Liver (tissue), 9 donors: ENCODE results near the gene NTMT1. TPM values are rescaled to one million over a fixed set of nuclear protein-coding genes. Genes with fewer than 3 reads are reported as not detected.

Source experiments
- DNase-seq: peaks from one replicate; pipeline ENCODE4 v3.0.0-alpha.2; 2017; ENCODE audit warnings: low spot score
- H3K27ac ChIP-seq, 2 donors: one replicate each; pipeline ENCODE4 v1.7.0; 2013; ENCODE audit warnings: inconsistent platforms in 2 of 2, low read length in 2 of 2, control low read depth in 1 of 2, low read depth in 1 of 2, mild to moderate bottlenecking in 1 of 2
- H3K27me3 ChIP-seq, 4 donors: one replicate each; pipeline versions ENCODE4 v1.6.1 to v1.7.0; 2013; ENCODE audit warnings: low read length in 3 of 4, inconsistent platforms in 1 of 4, mild to moderate bottlenecking in 1 of 4, moderate library complexity in 1 of 4; ENCODE audit not compliant: control insufficient read depth in 4 of 4, insufficient read depth in 4 of 4
- H3K36me3 ChIP-seq, 4 donors: one replicate each; pipeline versions ENCODE4 v1.6.1 to v1.7.0; 2013; ENCODE audit warnings: low read length in 3 of 4, mild to moderate bottlenecking in 3 of 4, low read depth in 1 of 4, moderate library complexity in 1 of 4; ENCODE audit not compliant: control insufficient read depth in 4 of 4, insufficient read depth in 3 of 4
- H3K4me1 ChIP-seq, 4 donors: one replicate each; pipeline versions ENCODE4 v1.6.1 to v1.7.0; 2013; ENCODE audit warnings: low read length in 3 of 4, mild to moderate bottlenecking in 3 of 4, moderate library complexity in 1 of 4; ENCODE audit not compliant: control insufficient read depth in 4 of 4, insufficient read depth in 4 of 4
- H3K4me3 ChIP-seq, 3 donors: one replicate each; pipeline versions ENCODE4 v1.6.1 to v1.7.0; 2013; ENCODE audit warnings: low read length in 3 of 3, control low read depth in 1 of 3, low read depth in 1 of 3, mild to moderate bottlenecking in 1 of 3
- H3K9ac ChIP-seq, 2 donors: one replicate each; pipeline ENCODE4 v1.7.0; 2013; ENCODE audit warnings: low read length in 2 of 2, mild to moderate bottlenecking in 2 of 2, moderate library complexity in 2 of 2, control low read depth in 1 of 2, low read depth in 1 of 2
- H3K9me3 ChIP-seq, 4 donors: one replicate each; pipeline versions ENCODE4 v1.6.1 to v1.7.0; 2013; ENCODE audit warnings: low read length in 3 of 4; ENCODE audit not compliant: control insufficient read depth in 4 of 4
- ATF3 ChIP-seq: IDR thresholded peaks from 2 replicates; pipeline ENCODE4 v1.6.1; 2016; ENCODE audit warnings: antibody characterized with exemption
- CTCF ChIP-seq: fragments of 150-350 bp; IDR thresholded peaks from 2 replicates; pipeline ENCODE4 v1.5.1; 2017; ENCODE audit warnings: improper control_type of control experiment, low read depth, low read length; ENCODE audit not compliant: missing input control
- EGR1 ChIP-seq, 2 donors: IDR thresholded peaks; 2 replicates each; pipeline ENCODE4 v1.6.1; 2016 to 2018; ENCODE audit warnings: antibody characterized with exemption in 2 of 2, low read depth in 2 of 2
- FOXA1 ChIP-seq: IDR thresholded peaks from 2 replicates; pipeline ENCODE4 v1.6.1; 2016; ENCODE audit warnings: antibody characterized with exemption
- FOXA2 ChIP-seq: IDR thresholded peaks from 2 replicates; pipeline ENCODE4 v1.6.1; 2016; ENCODE audit warnings: antibody characterized with exemption
- GABPA ChIP-seq, 2 donors: IDR thresholded peaks in 1 of 2; conservative IDR thresholded peaks in 1 of 2; 2 replicates each; pipeline ENCODE4 v1.6.1; 2016; ENCODE audit warnings: antibody characterized with exemption in 2 of 2, mild to moderate bottlenecking in 1 of 2, moderate library complexity in 1 of 2
- HNF4G ChIP-seq: IDR thresholded peaks from 2 replicates; pipeline ENCODE4 v1.6.1; 2016; ENCODE audit warnings: antibody characterized with exemption
- JUND ChIP-seq, 2 donors: IDR thresholded peaks; 2 replicates each; pipeline ENCODE4 v1.6.1; 2016; ENCODE audit warnings: antibody characterized with exemption in 2 of 2
- MAX ChIP-seq: IDR thresholded peaks from 2 replicates; pipeline ENCODE4 v1.6.1; 2016; ENCODE audit warnings: antibody characterized with exemption
- NR2F2 ChIP-seq: IDR thresholded peaks from 2 replicates; pipeline ENCODE4 v1.6.1; 2016; ENCODE audit warnings: antibody characterized with exemption
- RAD21 ChIP-seq, 2 donors: IDR thresholded peaks; 2 replicates each; pipeline ENCODE4 v1.6.1; 2016; ENCODE audit warnings: antibody characterized with exemption in 2 of 2, mild to moderate bottlenecking in 2 of 2
- REST ChIP-seq: IDR thresholded peaks from 2 replicates; pipeline ENCODE4 v1.6.1; 2016; ENCODE audit warnings: antibody characterized with exemption, mild to moderate bottlenecking
- RXRA ChIP-seq, 2 donors: IDR thresholded peaks; 2 replicates each; pipeline ENCODE4 v1.6.1; 2017 to 2018; ENCODE audit warnings: antibody characterized with exemption in 2 of 2, mild to moderate bottlenecking in 1 of 2
- SP1 ChIP-seq: IDR thresholded peaks from 2 replicates; pipeline ENCODE4 v1.6.1; 2018; ENCODE audit warnings: antibody characterized with exemption, mild to moderate bottlenecking
- TAF1 ChIP-seq: conservative IDR thresholded peaks from 2 replicates; pipeline ENCODE4 v1.6.1; 2016; ENCODE audit warnings: antibody characterized with exemption, mild to moderate bottlenecking
- YY1 ChIP-seq: IDR thresholded peaks from 2 replicates; pipeline ENCODE4 v1.6.1; 2016; ENCODE audit warnings: antibody characterized with exemption, mild to moderate bottlenecking
- WGBS: extraction: QIAGEN DNeasy Blood & Tissue Kit; methylation state at CpG from one replicate; pipeline ENCODE4 v1.1.7; 2013; 5-methylcytosine and 5-hydroxymethylcytosine counted together
- polyA plus RNA-seq, 2 donors: library from polyadenylated mRNA; stranded (reverse) in 1 of 2; unstranded in 1 of 2; fragments of 200-250 nt in 1 of 2; fragments of >200 nt in 1 of 2; fragmentation: Nextera tagmentation in 1 of 2; extraction: Ambion mirVana in 1 of 2; gene quantifications; one replicate each; pipeline versions ENCODE4 v1.2.1 to v1.2.3, GENCODE V29; 2013 to 2015
- total RNA-seq, 2 donors: library from RNA; depleted of rRNA; stranded (reverse); fragments of >200 nt; gene quantifications; one replicate each; pipeline ENCODE4 v1.2.3, GENCODE V29; 2014
- donor health status: healthy.
- donor health status: healthy.
- donor health status: healthy.
- donor health status: healthy.
- donor health status: healthy.

Gene NTMT1
- total and polyA plus RNA-seq, 4 donors: 13.1 to 42.5 (median 26.2) TPM

GRCh38 chr9:129667378-129667777 is 41.4 kb downstream of the NTMT1 start:
- DNase-seq: no peak
- Histone ChIP-seq H3K27ac (no peak overlapping the region), H3K4me1 (peaks cover 0 to 10% (median 2%) of the 10 kb centered on the region in 4 donors), H3K4me3 (no peak overlapping the region), H3K36me3 (no peaks in the 10 kb centered on the region), H3K9ac (no peak overlapping the region), H3K27me3 (peaks cover 0 to 10% (median 1%) of the 10 kb centered on the region in 4 donors), H3K9me3 (no peaks in the 10 kb centered on the region)
- WGBS: 77% methylated on average over 11 of the region's 11 CpGs
- no peak for TF ChIP-seq MAX

- WGBS: 83% methylated on average over 9 of the region's 9 CpGs
- no peak overlapping the region for H3K4me3 ChIP-seq
- H3K4me1 ChIP-seq: peaks cover 0 to 10% (median 2%) of the 10 kb centered on the region in 4 donors
- H3K36me3 ChIP-seq: no peaks in the 10 kb centered on the region
- no peak for TF ChIP-seq JUND (IDR thresholded peaks at IDR 0.05)
- no peak for TF ChIP-seq CTCF
- no peak for TF ChIP-seq HNF4G
- no peak for TF ChIP-seq SP1
- no peak for TF ChIP-seq FOXA2
- no peak for TF ChIP-seq RXRA (IDR thresholded peaks at IDR 0.05)
- no peak for TF ChIP-seq EGR1 (IDR thresholded peaks at IDR 0.05; ENCODE audit: low read depth in 2 of 2)
- TF ChIP-seq FOXA1: no peak
- no peak for TF ChIP-seq YY1
- TF ChIP-seq GABPA (IDR thresholded peaks at IDR 0.05 in 1 of 2, conservative IDR thresholded peaks at IDR 0.05 in 1 of 2): no peak
- TF ChIP-seq MAX: no peak
- TF ChIP-seq TAF1: no peak
- H3K27ac ChIP-seq: no peak overlapping the region
- DNase-seq: no peak
- peaks cover 0 to 10% (median 1%) of the 10 kb centered on the region in 4 donors for H3K27me3 ChIP-seq
- no peak overlapping the region for H3K9ac ChIP-seq
- no peaks in the 10 kb centered on the region for H3K9me3 ChIP-seq
Observed at GRCh38 chr9:129667850-129668249, 41.9 kb downstream of the NTMT1 start.

GRCh38 chr9:129669141-129669718 is 43.3 kb downstream of the NTMT1 start:
- 50% methylated on average over 17 of the region's 17 CpGs for WGBS
- DNase-seq: no peak
- Histone ChIP-seq H3K9me3 (no peaks in the 10 kb centered on the region), H3K36me3 (no peaks in the 10 kb centered on the region), H3K27me3 (peaks cover 0 to 10% (median 1%) of the 10 kb centered on the region in 4 donors), H3K9ac (no peak overlapping the region), H3K27ac (no peak overlapping the region), H3K4me1 (peaks cover 0 to 10% (median 2%) of the 10 kb centered on the region in 4 donors), H3K4me3 (no peak overlapping the region)
- TF ChIP-seq SP1 (no peak), EGR1 (IDR thresholded peaks at IDR 0.05; ENCODE audit: low read depth in 2 of 2) (no peak), RAD21 (IDR thresholded peaks at IDR 0.05) (no peak), NR2F2 (no peak), FOXA1 (no peak), MAX (no peak), FOXA2 (no peak), GABPA (IDR thresholded peaks at IDR 0.05 in 1 of 2, conservative IDR thresholded peaks at IDR 0.05 in 1 of 2) (no peak), RXRA (IDR thresholded peaks at IDR 0.05) (no peak), YY1 (no peak), ATF3 (no peak), JUND (IDR thresholded peaks at IDR 0.05) (no peak), REST (no peak)
